ENCODE data around the gene ELOB.

The ELOB gene

DNA sequence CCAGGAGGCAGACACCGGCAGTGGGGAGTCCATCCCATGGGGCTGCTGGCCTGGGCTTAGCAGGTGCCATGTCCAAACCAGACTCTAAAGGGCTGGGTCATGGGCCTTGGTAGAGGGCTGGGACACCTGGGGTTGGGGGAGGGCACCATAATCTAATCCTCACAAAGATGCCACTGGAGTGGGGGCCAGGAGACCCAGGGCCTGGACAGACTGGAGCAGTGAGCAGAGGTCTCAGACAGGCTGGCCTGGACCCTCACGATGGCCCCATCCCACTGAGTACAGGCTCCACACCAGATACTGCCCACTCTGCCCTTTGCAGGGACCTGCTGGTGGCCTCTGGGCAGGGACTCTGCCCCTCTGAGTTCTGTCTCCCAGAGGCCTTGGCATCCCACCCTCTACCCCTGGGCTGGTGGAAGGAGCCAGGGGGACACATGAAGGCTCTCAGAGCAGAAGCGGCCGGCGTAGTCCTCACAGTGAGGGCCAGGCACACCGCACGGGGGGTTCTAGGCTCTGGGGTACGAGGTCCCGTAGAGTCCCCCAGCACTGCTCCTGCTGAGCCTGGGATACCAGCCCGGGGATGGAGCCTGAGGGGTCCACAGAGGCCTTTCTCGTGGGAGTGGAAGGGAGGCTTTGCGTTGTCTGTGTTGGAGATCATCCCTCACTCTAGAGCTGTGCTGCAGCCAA lies 34.6 kb downstream of the ELOB start:
- H3K9me3 Mint-ChIP-seq: no peaks in the 10 kb centered on the region
- H3K4me3 Mint-ChIP-seq: no peak overlapping the region
- H3K36me3 Mint-ChIP-seq (ENCODE audit: low read depth): no peaks in the 10 kb centered on the region
- H3K27ac Mint-ChIP-seq: no peak overlapping the region
- no peaks in the 10 kb centered on the region for H3K27me3 Mint-ChIP-seq (ENCODE audit: low read depth)
- H3K4me1 Mint-ChIP-seq (ENCODE audit: low read depth): peaks cover 2% of the 10 kb centered on the region

- peaks cover 2% of the 10 kb centered on the region for H3K4me1 Mint-ChIP-seq (ENCODE audit: low read depth)
- no peaks in the 10 kb centered on the region for H3K36me3 Mint-ChIP-seq (ENCODE audit: low read depth)
- H3K9me3 Mint-ChIP-seq: no peaks in the 10 kb centered on the region
- no peak overlapping the region for H3K4me3 Mint-ChIP-seq
- H3K27ac Mint-ChIP-seq: no peak overlapping the region
- H3K27me3 Mint-ChIP-seq (ENCODE audit: low read depth): no peaks in the 10 kb centered on the region
Measured at GRCh38 chr16:2741168-2741567, 35.9 kb downstream of the ELOB start.

DNA sequence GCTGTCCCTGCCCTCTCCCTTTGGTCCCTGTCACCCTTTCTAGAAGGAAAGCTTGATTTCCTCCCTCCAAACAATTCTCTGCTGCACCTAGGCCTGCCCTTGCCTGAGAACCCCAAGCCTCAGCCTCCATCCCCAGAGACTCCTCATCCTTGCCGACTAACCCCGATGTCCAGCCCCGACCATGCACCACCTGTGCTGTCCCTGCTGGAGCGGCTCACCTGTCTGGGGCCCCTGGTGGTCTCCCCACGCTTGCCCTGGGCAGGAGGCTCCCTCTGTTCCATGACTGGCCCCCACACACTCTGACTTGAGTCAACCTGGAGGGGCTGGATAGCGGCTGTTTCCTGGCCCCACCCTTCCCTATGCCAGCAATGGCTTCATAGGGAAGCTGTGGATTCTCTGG lies 36.6 kb downstream of the ELOB start:
- H3K27ac Mint-ChIP-seq: peak overlapping the region; percentile 72
- no peak overlapping the region for H3K4me3 Mint-ChIP-seq
- H3K36me3 Mint-ChIP-seq (ENCODE audit: low read depth): no peaks in the 10 kb centered on the region
- no peaks in the 10 kb centered on the region for H3K9me3 Mint-ChIP-seq
- peaks cover 2% of the 10 kb centered on the region for H3K4me1 Mint-ChIP-seq (ENCODE audit: low read depth)
- H3K27me3 Mint-ChIP-seq (ENCODE audit: low read depth): no peaks in the 10 kb centered on the region

DNA sequence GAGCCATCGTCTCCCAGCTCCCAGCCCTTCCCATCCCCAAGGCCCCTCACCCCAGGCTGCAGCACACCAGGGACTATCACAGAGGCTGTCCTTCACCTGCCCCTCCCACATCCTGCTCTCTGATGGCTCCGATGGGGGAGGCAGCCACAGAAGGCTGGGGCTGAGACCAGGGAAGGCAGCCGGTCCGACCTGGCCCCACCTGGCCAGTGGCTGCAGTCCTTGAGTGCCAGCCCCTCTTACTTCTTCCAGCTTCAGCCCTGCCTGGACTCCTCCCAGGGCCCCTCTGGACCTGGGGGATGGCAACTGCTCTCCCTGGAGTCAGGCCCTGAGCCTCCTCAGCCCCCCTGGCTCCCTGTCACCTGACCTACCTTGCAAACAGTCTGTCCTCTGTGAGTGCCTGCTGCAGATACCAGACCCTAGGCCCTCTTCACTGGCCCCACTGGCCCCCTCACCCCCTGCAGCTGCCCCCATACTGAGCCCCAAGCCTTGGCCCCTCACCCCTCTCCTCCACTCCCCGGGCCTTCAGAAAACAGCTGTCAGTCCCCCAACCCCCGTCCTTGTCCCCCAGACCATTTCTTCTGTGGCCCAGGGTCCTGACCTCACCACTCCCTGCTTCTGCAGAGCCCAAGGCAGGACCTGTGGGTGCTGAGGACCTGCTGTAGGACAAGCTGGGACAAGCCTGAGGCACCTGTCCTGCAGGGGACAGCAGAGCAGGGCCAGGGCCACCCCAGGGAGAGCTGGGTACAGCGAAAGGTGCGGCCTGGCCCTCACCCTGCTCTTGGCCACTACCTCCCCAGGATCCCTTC lies 37.3 kb downstream of the ELOB start:
- no peak overlapping the region for H3K4me3 Mint-ChIP-seq
- no peaks in the 10 kb centered on the region for H3K9me3 Mint-ChIP-seq
- H3K4me1 Mint-ChIP-seq (ENCODE audit: low read depth): peaks cover 2% of the 10 kb centered on the region
- H3K27ac Mint-ChIP-seq: peak overlapping the region; percentile 72
- no peaks in the 10 kb centered on the region for H3K27me3 Mint-ChIP-seq (ENCODE audit: low read depth)
- no peaks in the 10 kb centered on the region for H3K36me3 Mint-ChIP-seq (ENCODE audit: low read depth)

DNA sequence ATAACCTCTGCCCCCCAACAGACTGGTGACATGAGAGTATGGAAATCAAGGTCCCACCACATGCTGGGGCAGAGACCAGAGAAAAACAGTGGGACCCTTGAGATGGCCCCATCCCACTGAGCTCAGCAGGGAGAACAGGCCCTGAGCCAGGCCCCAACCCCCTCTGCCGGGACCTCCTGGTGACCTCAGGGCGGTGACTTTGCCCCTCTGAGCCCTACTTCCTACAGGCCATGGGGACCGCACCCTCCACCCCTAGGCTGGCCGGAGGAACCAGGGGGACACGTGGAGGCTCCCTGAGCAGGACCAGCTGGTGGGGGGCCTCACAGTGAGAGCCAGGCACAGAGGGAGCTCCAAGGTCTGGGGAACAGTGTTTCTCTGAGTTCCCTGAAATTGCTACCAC lies 38.5 kb downstream of the ELOB start:
- Mint-ChIP-seq H3K36me3 (ENCODE audit: low read depth) (no peaks in the 10 kb centered on the region), H3K4me3 (no peak overlapping the region), H3K27ac (no peak overlapping the region), H3K4me1 (ENCODE audit: low read depth) (peaks cover 2% of the 10 kb centered on the region), H3K9me3 (no peaks in the 10 kb centered on the region), H3K27me3 (ENCODE audit: low read depth) (no peaks in the 10 kb centered on the region)

GRCh38 chr16:2737895-2738418 lies 39.1 kb downstream of the ELOB start:
- Mint-ChIP-seq H3K4me1 (ENCODE audit: low read depth) (peaks cover 2% of the 10 kb centered on the region), H3K36me3 (ENCODE audit: low read depth) (no peaks in the 10 kb centered on the region), H3K27me3 (ENCODE audit: low read depth) (no peaks in the 10 kb centered on the region), H3K27ac (no peak overlapping the region), H3K9me3 (no peaks in the 10 kb centered on the region), H3K4me3 (no peak overlapping the region)

- no peaks in the 10 kb centered on the region for H3K9me3 Mint-ChIP-seq
- no peaks in the 10 kb centered on the region for H3K36me3 Mint-ChIP-seq (ENCODE audit: low read depth)
- peaks cover 2% of the 10 kb centered on the region for H3K4me1 Mint-ChIP-seq (ENCODE audit: low read depth)
- no peaks in the 10 kb centered on the region for H3K27me3 Mint-ChIP-seq (ENCODE audit: low read depth)
- H3K27ac Mint-ChIP-seq: no peak overlapping the region
- no peak overlapping the region for H3K4me3 Mint-ChIP-seq
Measured at GRCh38 chr16:2737238-2737605, 39.9 kb downstream of the ELOB start.

- no peaks in the 10 kb centered on the region for H3K9me3 Mint-ChIP-seq
- H3K36me3 Mint-ChIP-seq (ENCODE audit: low read depth): no peaks in the 10 kb centered on the region
- H3K27ac Mint-ChIP-seq: no peak overlapping the region
- H3K4me3 Mint-ChIP-seq: no peak overlapping the region
- H3K27me3 Mint-ChIP-seq (ENCODE audit: low read depth): no peaks in the 10 kb centered on the region
- H3K4me1 Mint-ChIP-seq (ENCODE audit: low read depth): peaks cover 2% of the 10 kb centered on the region
Measured at GRCh38 chr16:2736476-2737237, 40.4 kb downstream of the ELOB start.

GRCh38 chr16:2734844-2735515 lies 42.1 kb downstream of the ELOB start:
- Mint-ChIP-seq H3K36me3 (ENCODE audit: low read depth) (no peaks in the 10 kb centered on the region), H3K27ac (no peak overlapping the region), H3K4me1 (ENCODE audit: low read depth) (no peaks in the 10 kb centered on the region), H3K27me3 (ENCODE audit: low read depth) (no peaks in the 10 kb centered on the region), H3K9me3 (no peaks in the 10 kb centered on the region), H3K4me3 (no peak overlapping the region)

GRCh38 chr16:2728034-2728433 lies 49.0 kb downstream of the ELOB start:
- Mint-ChIP-seq H3K4me3 (no peak overlapping the region), H3K36me3 (ENCODE audit: low read depth) (no peaks in the 10 kb centered on the region), H3K27ac (no peak overlapping the region), H3K4me1 (ENCODE audit: low read depth) (peaks cover 3% of the 10 kb centered on the region), H3K27me3 (ENCODE audit: low read depth) (peaks cover 8% of the 10 kb centered on the region), H3K9me3 (no peaks in the 10 kb centered on the region)

DNA sequence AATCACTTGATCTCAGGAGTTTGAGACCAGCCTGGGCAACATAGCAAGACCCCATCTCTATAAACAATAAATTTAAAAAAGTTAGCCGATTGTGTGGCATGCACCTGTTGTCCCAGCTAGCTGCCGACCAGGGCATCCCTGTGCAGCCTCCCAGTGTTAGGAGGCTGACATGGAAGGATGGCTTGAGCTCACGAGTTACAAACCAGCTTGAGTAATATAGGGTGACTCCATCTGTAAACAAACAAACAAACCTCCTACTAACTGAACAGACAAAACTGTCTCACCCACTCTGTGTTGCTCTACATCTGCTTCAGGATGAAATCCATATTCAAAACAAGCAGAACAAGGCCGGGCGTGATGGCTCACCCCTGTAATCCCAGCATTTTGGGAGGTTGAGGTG lies 50.2 kb downstream of the ELOB start:
- H3K9me3 Mint-ChIP-seq: no peaks in the 10 kb centered on the region
- no peak overlapping the region for H3K27ac Mint-ChIP-seq
- no peaks in the 10 kb centered on the region for H3K36me3 Mint-ChIP-seq (ENCODE audit: low read depth)
- H3K27me3 Mint-ChIP-seq (ENCODE audit: low read depth): peaks cover 9% of the 10 kb centered on the region
- H3K4me1 Mint-ChIP-seq (ENCODE audit: low read depth): peaks cover 3% of the 10 kb centered on the region
- no peak overlapping the region for H3K4me3 Mint-ChIP-seq

DNA sequence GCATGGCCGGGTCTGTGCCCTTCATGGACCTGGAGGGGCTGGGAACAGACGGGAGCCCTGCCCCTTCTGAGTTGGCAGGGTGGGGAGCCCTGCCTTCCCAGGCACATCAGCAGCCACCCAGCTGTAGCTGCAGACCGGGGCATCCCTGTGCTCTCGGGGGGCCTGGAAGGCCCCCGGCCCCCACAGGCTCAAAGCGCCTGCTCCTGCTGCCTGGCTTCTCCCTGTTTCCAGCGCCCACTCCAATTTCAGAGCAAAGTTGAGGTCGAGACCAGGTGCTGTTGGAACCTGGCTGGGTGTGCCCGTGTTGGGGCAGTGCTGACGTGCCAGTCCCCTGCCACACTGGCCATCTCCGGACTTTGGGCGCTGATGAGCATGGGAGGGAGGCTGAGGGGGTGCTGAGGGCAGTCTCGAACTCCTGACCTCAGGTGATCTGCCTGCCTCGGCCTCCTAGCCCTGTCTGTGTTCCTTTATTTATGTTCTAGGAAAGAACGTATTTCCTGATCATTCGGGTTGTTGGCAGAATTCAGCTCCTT lies 52.2 kb downstream of the ELOB start:
- Mint-ChIP-seq H3K4me3 (no peak overlapping the region), H3K36me3 (ENCODE audit: low read depth) (no peaks in the 10 kb centered on the region), H3K27me3 (ENCODE audit: low read depth) (peaks cover 9% of the 10 kb centered on the region), H3K9me3 (no peaks in the 10 kb centered on the region), H3K27ac (peak overlapping the region; percentile 45), H3K4me1 (ENCODE audit: low read depth) (peaks cover 3% of the 10 kb centered on the region)

DNA sequence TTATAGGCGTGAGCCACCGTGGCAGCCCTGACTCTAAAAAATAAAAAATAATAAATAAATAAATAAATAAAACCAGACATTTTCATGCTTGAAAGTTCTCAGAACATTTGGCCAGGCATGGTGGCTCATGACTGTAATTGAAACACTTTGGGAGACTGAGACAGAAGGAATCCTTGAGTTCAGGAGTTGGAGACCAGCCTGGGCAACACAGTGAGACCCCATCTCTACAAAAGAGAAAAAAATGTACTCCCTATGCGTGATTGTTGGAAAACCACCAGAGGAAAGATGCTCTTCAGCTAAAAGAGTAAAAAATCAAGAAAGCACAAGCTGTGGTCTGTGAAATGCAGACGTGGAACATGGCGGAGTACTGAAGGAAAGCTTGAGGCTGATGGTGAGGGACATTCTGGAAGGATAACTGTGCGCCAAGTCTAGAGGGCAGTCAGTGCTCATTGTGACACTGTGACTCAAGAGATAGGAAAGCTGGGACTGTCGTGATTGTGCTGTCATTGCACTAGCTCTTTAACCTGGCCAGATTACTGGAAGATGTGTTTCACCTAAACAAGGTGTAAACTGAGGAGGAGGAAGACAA lies 52.9 kb downstream of the ELOB start:
- H3K4me1 Mint-ChIP-seq (ENCODE audit: low read depth): peaks cover 3% of the 10 kb centered on the region
- H3K27me3 Mint-ChIP-seq (ENCODE audit: low read depth): peaks cover 9% of the 10 kb centered on the region
- H3K4me3 Mint-ChIP-seq: no peak overlapping the region
- no peak overlapping the region for H3K27ac Mint-ChIP-seq
- no peaks in the 10 kb centered on the region for H3K9me3 Mint-ChIP-seq
- no peaks in the 10 kb centered on the region for H3K36me3 Mint-ChIP-seq (ENCODE audit: low read depth)
